ENCODE results near the gene TTC39C.
"Not testable (repeated sequence)": the region's sequence is repeated elsewhere in the genome, so short reads cannot be mapped to it uniquely, and the experiment has no call there.

The TTC39C gene

DNA sequence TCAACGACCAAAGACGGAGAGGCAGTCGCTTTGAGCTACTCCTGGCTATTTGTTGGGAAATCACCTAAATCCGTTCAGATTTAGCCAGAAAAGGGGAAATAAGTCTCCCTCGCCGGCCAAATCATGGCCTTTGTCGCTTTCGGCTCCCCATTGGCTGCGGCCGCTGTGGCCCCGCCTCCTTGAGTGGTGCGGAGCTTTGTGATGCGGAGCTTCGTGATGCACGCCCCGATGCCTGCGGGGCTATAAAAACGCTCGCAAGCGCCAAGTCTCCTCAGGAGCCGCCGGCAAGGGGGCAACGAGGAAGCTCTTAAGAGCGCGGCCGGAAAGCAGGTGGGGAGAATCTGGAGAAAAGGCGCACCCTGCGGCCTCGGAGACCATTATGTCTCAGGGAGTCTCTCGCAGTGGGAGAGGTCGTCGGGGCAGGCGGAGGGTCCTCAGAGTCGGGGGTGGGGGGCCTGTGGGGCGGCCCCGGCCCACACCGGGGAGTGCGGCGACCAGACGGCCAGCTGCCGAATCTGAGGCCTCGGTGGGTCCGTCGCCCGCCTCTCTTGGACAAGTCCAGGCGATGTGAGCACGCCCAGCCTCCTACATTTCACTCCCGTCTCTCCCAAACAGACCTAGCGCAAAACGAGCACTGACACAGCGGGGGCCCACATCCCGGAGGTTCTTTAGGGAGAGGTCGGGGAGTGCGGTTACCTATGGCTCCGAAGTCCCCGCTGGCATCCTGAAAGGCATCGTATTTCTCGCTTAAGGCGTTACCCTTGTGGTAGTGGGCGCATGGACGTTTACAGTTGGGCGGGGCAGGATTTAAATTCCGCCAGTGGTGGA lies 124.4 kb downstream of the TTC39C start, which contains the start of gene CABYR:
CABYR (plus strand) TSS at position 274 of the 828 bp plus-strand sequence. CDS start 4,053 bp downstream, outside the sequence.
- peak; percentile 43 for DNase-seq

DNA sequence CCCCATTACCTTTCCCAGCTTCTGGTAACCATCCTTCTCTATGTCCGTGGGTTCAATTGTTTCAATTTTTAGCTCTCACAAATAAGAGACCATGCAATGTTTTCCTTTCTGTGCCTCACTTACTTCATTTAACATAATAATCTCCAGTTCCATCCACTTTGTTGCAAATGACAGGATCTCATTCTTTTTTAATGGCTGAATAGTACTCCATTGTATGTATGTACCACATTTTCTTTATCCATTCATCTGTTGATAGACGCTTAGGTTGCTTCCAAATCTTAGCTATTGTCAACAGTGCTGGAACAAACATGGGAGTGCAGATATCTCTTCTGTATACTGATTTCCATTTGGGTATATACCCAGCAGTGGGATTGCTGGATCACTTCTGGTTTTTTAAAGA lies 126.1 kb downstream of the TTC39C start:
- no peak for DNase-seq

DNA sequence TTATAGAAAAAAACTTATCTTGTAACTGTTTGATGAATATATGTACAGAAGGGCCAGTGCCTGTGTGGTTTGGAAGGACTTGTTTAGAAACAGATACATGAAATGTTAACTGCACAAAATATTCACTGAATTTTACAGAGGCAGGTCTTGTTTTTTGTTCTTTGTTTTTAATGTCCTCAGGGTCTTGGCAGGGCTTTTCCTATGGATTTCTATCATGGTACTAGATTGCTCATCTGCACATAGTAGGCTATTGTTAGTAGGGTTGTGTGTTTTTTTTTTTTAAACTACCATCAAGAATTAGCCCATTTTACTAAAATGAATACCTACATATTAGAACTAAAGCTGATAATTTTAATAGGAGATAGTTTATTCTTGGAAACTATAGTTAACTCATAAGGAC lies 127.8 kb downstream of the TTC39C start:
- no peak for DNase-seq

DNA sequence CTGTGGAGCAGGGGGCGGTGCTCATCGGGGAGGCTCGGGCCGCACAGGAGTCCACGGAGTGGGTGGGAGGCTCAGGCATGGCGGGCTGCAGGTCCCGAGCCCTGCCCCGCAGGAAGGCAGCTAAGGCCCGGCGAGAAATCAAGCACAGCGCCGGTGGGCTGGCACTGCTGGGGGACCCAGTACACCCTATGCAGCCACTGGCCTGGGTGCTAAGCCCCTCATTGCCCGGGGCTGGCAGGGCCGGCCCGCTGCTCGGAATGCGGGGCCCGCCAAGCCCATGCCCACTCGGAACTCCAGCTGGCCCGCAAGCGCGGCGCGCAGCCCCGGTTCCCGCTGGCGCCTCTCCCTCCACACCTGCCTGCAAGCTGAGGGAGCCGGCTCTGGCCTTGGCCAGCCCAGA lies 135.0 kb downstream of the TTC39C start:
- DNase-seq, result not testable (repeated sequence)

DNA sequence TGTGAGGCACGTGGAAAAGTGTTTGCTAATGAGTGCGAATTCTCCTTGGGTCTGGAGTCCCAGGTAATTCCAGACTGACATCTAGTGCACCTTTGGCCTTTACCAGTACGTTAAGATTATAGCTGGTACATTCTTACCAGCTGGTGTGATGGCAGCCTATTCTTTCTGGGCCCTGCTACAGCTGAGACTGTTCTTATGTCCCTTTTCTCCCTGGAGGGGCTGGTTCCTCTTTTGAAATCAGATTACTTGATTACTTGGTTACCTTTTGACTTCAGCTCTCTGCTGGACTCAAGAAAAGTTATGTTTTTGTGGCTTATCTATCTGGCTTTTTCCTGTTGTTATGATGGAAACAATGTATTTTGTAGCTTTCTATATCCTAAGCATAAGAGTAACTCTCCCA lies 138.8 kb downstream of the TTC39C start:
- no peak for DNase-seq

DNA sequence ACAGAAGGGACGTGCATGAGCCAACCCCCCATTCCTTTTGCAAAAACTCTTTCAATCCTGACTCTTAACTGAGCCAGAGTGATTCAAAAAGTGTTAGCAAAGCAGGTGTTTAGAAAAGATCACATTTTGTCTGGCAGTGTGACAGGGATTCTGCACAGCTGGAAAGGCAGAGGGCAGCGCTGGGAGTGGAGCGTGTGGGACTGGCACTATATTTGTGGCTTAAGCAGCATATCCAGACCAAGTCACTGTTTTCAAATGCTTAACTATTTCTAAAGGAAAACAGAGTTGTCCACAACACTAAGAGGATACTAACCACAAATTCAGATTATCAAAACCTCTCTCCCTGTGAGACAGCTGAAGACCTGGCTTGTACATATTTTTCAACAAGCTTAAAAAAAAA lies 143.3 kb downstream of the TTC39C start:
- no peak for DNase-seq

DNA sequence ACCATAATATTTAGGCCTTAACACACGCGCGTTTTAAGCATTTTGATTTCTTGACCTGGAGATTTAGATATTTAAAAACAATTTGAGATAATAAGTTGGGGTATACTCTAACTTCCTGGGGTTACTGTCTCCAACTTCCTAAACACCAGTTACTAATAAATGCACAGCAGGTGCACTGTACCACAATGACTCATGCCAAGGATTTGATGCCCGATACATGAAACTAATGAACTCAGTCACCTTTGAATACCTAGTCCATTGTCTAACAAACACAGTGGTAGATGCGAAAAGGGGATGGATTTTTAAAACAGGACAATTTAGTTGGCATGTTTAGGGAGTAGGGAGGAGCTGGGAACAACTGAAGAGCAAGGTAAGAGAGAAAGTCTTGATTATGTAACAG lies 145.5 kb downstream of the TTC39C start:
- no peak for DNase-seq

DNA sequence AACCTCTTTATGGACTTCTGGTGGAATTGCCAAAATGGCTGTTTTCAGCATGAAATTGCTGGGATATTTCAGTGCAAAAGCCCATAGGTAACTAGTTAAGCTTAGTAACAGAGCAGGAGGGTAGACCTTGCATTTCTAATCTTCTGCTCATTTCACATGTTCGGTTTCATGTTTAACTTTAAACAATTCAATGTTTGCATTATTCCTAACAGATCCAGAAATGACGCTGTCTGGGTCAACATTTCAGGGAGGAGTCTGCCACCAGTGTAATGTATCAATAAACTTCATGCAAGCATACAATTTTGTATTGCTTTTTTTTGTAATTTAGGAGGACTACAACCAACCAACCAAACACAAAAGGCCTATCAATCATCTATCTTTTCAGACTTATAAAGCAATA lies 146.8 kb downstream of the TTC39C start:
- DNase-seq, result no peak

DNA sequence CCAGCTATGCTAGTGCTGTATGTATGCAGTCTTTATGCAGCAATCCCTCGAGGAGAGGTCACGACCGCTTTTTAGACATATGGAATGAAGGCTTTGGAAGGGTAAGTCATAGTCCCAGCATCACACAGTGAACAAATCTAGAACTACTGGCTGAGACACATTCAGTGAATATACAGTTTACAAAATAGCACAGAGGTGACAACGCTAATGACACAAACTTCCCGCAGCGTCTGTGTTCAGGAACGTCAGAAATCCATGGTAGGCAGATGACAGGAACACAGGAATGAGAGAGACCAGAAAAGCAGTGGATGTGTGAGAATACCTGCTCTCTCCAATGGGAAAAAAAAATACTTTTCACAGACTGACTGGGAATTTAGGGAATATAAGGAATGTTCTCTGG lies 153.9 kb downstream of the TTC39C start:
- no peak for DNase-seq

DNA sequence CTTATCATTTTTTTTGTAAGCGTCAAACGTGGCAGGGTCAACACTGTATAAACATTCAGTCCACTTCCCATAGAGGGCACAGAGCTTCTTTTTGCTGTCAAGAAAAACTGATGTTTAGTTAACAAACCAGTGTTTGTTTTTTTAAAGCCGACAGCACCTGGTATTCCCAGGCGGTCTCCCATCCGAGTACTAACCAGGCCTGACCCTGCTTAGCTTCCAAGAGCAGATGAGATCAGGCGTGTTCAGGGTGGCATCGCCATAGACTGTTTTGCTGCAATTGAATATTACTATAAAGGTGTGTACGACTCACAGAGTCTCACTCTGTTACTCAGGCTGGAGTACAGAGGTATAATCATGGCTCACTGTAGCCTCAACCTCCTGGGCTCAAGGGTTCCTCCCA lies 155.8 kb downstream of the TTC39C start:
- no peak for DNase-seq

DNA sequence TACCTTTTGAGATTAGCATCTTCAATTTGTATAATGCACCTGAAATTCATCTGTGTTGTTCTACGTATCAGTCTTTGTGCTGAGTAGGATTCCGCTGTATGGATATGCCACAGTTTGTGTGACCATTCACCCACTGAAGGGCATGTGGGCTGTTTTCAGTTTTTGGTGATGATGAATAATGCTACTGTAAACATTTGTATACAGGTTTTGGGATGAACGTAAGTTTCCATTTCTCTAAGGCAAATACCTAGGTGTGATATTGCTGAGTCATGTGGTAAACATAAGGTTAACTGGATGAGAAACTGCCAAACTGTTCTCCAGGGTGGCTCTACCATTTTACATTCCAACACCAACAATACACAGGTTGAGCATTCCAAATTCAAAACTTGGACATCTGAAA lies 159.4 kb downstream of the TTC39C start:
- no peak for DNase-seq

DNA sequence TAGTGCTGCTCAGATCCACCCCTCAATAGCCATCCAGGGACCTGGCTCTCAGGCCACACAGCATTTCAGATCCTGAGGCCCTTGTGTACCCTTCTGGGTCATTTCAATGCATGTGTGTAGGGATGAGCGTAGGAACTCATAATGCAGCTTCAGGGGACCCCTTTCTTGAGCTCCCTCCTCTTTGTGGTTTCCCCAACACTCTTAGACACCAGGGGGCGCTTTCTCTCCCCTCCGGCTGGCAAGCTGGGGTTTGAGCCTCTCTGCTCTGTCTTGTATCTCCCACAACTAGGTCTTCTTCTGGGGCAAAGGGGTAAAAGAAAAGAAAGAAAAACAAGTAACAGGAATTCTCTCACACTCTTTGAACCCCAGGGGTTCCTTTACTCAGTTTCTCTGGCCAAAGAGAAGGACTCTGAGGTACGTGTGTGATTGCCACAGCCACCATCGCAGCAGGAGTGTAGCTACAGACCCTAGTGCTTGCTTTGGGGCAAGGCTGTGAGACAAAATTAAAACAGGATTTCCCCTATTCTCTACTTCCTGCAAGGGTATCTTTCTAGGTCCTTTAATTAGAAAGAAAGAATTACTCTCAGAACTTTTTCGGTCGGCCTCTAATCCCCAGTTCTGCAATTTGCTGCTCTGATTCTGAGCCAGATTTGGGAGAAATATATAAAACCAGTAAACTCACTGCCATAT lies 162.3 kb downstream of the TTC39C start:
- peak; percentile 25 for DNase-seq

DNA sequence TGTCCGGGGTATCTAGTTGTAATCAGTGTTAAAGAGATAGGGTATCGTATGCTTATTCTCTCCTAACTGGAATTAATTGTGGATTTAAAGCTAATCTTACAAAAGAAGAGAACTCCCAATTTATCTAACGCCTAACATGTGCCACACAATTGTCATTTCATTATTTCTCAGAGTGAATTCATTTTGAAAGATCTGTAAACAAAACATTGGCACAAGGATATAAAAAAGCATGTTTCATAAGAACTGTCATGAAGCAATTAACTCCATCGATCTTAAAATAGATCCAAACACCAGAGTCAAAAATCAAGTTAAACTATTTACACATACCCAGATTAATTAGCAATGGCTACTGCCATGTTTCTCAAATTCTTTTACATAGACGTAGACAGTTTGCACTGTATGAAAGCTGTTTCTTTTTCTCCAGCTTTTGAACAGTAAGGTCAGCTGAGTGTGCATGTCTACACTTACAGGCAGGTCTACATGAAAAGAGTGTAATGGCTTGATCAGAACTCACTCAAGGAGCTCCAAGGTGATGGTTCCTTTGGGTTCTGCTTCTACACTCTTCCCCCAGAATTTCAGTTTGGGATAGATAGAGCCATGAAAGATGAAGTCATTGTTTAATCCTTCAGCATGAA lies 163.1 kb downstream of the TTC39C start:
- no peak for DNase-seq

DNA sequence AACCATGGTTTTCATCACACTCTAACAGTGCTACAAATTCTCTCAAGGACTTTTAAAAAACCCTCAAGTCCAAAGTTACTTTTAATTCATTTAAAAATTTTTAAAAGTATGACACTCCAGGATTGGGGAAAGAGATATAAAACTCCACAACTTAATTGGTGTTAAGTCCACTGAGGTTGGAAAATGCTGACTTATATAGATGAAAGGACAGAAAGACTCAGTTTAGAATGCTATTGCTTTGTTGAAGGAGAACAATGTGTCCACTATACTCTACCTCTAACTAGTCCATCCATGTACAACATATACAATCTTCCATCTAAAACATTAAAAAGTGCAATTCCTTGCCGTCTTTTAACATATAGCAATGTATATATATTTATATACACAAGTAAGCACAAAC lies 165.5 kb downstream of the TTC39C start:
- no peak for DNase-seq

DNA sequence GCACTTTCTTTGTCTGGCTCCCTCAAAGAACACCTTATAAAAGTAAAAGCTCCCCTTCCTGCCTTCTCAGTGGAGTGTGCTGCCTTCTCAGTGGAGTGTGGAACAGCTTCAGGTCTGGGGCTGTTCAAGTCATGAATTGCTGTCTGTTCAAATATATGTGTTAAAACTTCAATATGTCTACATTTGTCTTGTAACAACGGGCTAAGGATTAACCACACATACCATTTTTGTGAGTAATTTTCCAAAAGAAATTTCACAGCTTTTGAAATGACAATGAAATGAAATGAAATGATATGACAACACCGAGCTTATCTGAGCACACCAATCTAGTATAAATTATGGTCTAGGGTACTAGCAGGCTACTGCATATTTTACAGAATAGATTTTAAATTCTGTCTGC lies 167.3 kb downstream of the TTC39C start:
- no peak for DNase-seq
